ENCODE measurements around the gene ZNF804A.

- TF ChIP-seq, protein P1, sequence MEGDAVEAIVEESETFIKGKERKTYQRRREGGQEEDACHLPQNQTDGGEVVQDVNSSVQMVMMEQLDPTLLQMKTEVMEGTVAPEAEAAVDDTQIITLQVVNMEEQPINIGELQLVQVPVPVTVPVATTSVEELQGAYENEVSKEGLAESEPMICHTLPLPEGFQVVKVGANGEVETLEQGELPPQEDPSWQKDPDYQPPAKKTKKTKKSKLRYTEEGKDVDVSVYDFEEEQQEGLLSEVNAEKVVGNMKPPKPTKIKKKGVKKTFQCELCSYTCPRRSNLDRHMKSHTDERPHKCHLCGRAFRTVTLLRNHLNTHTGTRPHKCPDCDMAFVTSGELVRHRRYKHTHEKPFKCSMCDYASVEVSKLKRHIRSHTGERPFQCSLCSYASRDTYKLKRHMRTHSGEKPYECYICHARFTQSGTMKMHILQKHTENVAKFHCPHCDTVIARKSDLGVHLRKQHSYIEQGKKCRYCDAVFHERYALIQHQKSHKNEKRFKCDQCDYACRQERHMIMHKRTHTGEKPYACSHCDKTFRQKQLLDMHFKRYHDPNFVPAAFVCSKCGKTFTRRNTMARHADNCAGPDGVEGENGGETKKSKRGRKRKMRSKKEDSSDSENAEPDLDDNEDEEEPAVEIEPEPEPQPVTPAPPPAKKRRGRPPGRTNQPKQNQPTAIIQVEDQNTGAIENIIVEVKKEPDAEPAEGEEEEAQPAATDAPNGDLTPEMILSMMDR (IDR thresholded peaks at IDR 0.05) = no peak
- TF ChIP-seq POLR2A (IDR thresholded peaks at IDR 0.05) = no peak
Measured at GRCh38 chr2:184906160-184906559, 307.8 kb downstream of the ZNF804A start.

Measured in uterus (tissue), 2 donors.